ENCODE data around the gene CST6.

CST6 gene, protein sequence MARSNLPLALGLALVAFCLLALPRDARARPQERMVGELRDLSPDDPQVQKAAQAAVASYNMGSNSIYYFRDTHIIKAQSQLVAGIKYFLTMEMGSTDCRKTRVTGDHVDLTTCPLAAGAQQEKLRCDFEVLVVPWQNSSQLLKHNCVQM

DNA sequence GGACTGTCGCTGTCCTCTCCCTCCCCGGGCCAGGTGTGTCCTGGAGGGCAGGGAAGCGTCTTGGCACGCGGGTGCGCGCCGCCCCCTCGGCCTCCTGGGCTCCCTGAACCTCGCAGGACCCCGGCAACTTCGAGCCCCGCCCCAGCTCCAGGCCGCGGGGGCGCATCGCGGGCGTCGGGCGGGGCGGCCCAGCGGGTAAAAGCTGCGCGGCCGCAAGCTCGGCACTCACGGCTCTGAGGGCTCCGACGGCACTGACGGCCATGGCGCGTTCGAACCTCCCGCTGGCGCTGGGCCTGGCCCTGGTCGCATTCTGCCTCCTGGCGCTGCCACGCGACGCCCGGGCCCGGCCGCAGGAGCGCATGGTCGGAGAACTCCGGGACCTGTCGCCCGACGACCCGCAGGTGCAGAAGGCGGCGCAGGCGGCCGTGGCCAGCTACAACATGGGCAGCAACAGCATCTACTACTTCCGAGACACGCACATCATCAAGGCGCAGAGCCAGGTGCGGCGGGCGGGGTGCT, at the start of gene CST6:
TSS of gene CST6 (plus strand) at position 224 of the 519 bp plus-strand sequence. CDS start at position 261, 37 bp downstream.
- DNase-seq: no peak

DNA sequence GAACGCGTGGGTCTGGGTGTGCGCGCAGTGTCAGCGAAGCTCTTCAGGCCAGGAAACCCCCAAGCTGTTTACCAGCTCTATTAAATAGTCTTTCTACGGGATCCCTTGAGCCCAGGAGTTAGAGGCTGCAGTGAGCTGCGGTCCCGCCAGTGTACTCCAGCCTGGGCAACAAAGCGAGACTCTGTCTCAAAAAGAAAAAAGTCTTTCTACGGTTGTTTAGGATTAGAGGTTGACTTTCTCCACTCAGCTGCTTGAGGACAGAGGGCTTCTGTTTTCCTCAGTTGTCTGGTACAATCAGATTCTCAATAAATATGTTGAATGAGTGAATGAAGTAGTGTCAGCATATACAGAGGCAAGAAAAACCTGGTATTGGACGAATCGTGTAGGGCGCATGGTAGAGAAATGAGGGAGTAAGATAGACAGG, 49.7 kb upstream of the CST6 start:
- DNase-seq: no peak

DNA sequence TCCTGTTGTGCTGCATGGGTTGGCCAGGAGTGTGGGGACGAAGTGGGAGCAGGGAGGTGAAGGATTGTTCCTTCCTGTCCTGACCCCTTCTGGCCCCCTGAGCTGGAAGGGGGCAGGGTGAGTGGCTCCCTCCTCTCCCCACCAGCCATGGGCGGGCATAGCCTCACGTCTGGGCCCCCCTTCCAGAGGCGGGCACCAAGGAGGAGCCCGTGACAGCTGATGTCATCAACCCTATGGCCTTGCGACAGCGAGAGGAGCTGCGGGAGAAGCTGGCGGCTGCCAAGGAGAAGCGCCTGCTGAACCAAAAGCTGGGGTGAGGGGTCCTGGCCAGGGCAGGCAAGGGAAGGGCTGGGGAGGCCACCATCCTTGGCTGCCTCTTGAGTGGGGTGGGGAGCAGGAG, 46.9 kb upstream of the CST6 start:
- DNase-seq: no peak

DNA sequence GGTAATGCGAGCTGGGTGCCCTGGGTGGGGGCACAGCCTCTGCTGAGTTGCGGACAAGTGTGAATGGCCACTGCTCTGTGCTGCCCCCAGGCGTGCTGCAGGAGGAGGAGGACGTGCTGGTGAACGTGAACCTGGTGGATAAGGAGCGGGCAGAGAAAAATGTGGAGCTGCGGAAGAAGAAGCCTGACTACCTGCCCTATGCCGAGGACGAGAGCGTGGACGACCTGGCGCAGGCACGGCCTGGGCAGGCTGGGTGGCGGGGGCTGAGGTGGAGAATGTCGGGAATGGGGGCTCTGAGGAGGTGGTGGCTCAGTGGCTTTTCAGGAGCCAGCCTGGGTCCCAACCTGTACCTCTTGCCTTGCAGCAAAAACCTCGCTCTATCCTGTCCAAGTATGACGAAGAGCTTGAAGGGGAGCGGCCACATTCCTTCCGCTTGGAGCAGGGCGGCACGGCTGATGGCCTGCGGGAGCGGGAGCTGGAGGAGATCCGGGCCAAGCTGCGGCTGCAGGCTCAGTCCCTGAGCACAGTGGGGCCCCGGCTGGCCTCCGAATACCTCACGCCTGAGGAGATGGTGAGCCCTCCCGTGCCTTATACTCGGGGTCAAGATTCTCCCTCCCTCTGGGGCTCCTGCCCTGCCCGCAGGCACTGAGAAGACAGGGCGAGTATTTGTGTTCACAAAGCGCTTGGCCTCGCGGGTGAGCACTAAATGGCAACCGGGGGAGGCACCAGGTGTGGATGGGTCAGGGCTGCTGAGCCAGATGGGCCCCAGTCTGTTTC, 45.6 kb upstream of the CST6 start:
- no peak for DNase-seq

DNA sequence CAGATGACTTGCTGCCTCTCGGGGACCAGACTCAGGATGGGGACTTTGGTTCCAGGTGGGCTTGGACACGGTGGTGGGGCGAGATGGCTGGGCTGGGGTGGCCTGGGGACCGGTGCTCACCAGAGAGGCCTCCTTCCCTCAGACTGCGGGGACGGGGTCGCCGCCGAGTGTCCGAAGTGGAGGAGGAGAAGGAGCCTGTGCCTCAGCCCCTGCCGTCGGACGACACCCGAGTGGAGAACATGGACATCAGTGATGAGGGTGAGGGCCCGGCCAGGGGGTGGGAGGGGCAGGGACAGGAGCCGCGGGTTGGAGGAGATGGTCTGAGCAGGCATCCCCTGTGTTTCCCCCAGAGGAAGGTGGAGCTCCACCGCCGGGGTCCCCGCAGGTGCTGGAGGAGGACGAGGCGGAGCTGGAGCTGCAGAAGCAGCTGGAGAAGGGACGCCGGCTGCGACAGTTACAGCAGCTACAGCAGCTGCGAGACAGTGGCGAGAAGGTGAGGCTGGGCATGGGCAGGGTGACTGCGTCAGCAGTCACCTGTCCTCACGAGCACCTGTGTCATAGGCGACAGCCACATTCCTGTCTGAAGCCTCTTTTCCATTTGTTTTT, 44.4 kb upstream of the CST6 start:
- no peak for DNase-seq

DNA sequence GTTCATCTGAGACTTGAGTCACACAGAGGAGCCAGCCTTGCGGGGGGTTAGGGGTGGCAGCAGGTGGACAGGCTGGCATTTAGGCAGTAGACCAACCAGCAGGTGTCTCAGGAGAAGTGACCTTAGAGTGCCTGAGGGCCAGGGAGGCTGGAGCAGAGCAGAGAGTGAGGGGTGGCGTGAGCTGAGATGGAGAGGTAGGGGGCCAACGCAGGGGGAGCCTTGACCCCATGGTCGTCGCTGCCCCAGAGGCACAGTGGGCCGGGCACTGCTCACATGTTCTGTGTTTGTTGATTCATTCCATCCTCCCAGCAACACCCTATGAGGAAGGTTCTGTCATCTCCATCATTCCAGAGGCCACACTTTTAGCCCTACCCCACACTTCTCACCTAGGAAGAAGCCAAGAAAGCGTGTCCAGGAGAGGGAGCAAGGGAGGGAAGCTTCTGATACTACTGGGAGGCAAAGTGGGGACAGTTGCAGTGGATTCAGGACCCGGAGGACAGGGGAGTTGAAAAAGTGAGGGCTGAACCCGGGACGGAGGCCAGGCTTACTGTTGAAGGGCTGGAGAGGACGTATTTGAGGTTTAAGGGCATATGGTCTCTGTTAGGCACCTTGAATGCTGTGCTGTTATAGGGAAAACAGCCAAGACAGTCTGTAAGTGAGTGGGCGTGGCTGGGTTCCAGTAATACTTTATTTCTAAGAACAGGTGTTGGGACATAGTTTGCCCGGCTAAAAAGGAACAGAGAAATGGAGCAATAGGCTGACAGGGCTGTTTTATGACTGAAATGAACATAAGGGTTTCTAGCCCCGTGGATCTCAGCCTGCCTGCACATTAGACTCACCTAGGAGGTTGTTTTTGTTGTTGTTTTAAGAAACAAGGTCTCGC, 43.0 kb upstream of the CST6 start:
- DNase-seq: no peak

DNA sequence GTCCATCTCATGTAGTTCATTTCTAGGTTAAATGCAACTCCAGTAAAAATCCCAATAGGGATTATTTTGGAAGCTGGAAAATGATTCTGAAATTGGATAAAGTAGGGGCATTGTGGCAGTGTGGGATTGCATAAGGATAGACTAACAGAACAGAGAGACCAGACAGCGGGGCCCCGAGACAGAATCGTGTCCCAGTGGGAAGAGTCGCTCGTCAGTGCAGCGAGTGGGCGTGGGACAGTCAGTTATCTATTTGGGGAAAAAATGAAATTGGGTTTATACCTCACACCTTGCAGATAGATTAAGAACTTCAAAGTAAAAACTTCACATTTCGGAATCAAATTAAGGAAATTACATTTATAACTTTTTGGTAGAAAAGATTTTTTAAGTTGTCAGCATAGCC, 39.7 kb upstream of the CST6 start:
- DNase-seq: no peak

DNA sequence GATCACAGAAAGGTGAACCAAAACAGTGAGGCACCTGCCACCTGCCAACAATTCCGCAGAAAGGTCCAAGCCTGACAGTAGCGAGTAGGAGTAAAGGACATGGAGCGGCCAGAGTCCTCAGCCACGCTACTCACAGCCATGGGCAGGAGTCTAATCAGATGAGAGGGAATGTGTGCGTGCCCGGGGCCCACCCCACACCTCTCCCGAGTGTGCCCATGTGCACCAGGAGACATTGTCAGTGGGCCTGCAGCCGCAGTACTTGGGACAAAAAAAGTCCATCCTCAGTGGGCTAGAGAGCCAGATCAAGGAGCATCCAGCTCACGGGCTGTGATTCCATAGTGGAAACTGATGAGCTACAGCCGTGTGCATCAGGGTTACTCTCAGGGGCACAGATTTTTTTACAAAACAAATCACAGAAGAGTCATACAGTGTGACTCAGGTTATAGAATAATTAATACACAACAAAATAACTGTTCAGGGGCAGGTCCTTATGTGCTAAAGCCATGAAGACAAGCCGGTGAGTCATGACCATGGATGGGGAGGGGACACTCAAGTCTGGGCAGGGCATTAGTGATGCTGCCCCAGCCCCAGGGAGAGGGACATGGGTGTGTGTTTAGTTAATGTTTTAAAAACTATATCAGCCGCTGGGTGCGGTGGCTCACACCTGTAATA, 38.2 kb upstream of the CST6 start:
- no peak for DNase-seq

DNA sequence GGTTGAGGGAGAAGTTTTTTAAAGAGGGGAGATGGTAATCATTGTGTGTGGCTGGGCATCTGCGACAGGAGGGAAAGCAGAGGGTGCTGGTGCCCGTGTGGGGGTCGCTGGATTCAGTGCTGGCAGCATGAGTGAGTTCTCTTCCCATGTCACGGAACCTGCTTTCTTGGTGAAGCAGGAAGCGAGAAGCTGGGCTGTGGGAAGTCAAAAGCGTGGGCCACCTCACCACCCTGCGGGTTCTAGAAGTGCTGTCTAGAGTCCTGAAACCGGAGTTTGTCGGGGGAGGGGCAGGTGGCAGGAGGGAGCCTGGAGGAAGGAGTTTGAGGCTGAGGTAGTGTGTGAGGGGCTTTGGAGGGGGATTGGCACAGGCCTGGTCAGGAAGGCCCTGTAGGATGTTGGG, 36.0 kb upstream of the CST6 start:
- no peak for DNase-seq

DNA sequence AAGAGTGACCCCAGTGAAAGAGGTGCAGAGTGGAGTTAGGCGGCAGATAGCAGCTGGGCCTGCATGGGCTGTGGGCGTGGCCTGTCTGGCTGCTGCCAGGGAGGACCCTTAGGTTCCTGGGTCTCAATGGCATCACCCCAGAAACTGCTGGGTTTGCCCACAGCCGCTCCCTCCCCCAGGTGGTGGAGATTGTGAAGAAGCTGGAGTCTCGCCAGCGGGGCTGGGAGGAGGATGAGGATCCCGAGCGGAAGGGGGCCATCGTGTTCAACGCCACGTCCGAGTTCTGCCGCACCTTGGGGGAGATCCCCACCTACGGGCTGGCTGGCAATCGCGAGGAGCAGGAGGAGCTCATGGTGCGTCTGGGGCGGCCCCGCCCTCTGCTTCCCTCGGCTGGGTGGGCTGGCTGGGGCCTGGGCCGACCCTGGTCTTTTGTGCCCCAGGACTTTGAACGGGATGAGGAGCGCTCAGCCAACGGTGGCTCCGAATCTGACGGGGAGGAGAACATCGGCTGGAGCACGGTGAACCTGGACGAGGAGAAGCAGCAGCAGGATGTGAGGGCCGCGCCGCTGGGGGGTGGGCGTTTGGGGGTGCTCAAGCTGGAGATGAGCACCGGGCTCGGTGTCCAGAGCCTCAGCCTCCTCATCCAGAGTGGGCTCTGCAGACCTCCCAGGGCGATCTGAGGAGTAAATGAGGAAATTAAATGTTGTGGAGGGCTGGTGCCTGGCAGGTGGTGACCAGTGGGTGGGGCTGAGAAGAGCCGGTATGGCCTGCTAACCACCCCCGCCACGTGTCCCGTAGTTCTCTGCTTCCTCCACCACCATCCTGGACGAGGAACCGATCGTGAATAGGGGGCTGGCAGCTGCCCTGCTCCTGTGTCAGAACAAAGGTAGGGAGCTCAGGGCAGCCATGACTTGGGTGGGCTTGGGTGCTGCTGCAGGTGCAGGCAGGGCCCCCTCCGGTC, 35.3 kb upstream of the CST6 start:
- no peak for DNase-seq

DNA sequence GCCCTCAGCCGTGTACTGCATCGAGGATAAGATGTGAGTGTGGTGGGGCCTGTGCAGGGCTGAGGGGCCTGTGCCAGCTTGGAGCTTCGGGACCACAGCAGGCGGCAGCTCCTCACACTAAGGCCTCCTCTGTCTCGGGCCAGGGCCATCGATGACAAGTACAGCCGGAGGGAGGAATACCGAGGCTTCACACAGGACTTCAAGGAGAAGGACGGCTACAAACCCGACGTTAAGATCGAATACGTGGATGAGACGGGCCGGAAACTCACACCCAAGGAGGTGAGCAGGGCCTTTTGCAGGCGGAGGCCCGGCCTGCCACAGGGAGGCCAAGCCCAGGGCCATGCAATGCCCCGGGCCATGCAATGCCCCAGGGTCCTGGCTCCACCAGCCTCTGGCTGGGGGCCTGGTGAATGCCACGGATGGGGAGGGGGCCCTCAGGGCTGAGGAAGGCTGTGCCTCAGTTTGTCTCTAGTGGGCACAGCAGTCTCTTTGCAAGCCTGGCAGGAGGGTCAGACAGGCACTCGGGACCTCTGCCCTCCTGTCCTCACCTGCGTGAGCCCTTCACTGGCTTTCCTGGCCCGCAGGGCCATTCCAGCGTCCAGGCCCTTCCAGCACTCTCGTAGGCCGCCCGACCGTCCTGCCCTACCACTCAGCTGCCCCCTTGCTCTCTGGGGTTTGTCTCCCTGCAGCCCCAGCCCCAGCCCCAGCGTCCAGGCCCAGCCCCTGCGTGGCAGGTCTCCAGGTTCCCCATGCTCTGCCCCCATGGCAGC, 34.0 kb upstream of the CST6 start:
- DNase-seq: no peak

DNA sequence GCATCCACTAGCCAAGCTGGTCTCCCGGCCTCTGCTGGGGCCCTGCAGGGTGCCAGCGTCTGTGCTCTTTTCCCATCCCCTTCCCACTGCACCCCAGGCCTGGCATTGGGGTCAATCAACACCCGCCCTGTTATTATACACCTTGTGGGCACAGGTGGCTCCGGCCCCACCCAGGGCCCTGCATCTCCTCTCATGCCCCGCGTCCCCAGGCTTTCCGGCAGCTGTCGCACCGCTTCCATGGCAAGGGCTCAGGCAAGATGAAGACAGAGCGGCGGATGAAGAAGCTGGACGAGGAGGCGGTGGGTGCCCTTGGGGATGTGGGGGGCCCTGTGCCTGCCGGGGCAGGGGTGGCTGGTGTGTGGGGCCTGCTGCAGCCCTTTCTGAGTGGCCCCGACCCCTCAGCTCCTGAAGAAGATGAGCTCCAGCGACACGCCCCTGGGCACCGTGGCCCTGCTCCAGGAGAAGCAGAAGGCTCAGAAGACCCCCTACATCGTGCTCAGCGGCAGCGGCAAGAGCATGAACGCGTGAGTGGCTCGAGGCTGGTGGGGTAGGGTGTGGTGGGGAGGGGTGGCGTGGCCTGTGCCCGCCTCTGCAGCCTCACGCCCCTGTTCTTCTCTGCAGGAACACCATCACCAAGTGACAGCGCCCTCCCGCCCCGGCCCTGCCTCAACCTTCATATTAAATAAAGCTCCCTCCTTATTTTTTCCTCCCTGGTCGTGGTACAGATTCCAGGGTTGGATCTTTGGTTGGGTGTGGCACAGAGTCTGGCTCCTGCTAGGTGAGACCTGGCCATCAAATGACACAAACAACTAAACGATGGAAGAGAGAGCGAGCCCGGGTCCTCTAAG, 33.2 kb upstream of the CST6 start:
- no peak for DNase-seq

DNA sequence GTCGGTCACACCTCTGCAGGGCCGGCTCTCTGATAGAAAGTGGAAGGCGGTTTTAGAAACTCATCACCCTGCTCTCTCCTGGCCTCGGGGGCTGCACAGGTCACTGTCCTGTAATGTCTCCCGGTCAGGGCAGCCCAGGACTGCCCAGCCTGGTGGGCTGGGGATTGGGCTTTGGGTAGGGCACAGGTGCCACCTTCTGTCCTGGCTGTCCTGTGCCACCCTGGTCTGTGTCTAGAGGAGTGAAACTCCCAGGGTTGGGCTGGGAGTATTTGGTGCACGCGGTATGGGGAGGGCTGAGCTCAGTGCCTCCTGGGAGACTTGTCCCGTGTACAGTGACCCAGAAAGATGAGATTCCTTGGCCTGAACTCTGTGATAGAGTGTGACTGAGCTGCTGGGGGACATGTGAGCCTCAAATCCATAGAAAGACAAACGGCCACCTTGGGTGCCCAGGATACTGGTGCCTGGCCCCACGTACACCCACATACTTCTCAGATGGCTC, 32.5 kb upstream of the CST6 start:
- DNase-seq: no peak

DNA sequence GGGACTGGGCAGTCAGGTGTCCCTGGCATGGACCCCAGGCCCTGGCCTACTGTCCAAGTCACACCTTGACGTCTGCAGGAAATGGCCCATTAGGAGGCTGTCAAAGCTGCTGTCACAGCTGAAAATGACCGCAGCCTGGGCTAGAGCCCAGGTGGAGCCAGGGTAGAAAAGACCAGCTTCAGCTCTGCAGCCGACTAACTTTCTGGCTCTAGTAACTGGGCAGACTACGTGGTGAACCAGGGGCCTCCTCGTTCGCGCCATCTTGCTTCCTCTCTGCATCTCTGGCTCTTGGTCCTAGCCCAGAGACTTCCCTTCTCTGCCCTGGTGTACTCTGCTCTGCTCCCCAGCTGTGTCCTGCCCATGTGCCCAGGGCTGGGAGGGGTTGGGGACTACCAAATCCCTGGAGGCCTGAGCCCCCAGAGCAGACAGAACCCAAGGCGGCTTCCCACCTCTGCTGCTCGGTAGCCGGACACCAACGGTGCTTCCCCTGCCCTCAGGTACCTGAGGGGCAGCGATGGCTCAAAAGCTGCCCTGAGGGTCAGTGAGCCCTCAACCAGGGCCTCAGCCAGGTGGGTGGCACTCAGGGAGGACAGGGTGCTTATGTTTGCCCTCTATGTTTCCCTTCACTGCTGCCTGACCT, 30.6 kb upstream of the CST6 start:
- no peak for DNase-seq

DNA sequence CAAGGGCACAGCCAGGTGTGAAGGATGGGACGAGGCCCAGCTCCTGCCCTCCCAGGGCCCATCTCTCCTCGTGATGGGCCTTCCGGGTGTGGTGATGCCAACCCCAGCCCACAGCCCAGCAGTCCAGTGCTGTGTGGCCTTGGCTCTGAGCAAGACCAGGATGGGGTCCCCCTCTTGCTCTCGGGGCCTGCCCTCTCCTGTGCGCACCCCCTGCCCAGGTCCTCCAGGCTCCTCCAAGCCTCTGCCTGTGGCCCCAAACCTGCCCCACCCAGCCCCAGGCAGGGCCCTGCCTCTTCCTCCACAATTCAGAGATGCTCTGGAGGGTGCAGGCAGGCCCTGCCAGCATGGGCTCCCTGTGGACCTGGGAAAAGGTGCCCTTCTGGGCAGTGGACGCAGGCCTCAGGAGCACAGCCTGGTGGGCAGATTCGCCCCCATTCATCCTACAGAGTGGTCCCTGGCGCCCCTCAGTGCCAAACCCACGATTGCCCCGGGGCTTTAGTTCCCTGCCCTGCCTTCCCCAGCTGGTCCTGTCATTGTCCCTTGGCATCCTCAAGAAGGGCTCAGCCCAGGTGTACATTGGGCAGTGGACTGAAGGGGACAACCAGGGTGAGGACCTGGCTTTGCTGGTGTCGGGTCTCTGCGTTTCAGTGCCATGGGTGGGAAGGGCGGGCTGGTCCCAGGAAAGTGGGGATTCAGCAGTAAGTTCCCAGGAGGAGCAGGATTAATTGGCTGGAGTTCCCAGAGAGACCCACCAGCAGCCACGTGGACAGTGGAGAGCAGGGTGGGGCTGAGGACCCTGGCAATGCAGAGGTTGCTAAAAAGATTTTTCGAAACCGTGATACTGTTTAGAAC, 29.6 kb upstream of the CST6 start:
- DNase-seq: no peak

DNA sequence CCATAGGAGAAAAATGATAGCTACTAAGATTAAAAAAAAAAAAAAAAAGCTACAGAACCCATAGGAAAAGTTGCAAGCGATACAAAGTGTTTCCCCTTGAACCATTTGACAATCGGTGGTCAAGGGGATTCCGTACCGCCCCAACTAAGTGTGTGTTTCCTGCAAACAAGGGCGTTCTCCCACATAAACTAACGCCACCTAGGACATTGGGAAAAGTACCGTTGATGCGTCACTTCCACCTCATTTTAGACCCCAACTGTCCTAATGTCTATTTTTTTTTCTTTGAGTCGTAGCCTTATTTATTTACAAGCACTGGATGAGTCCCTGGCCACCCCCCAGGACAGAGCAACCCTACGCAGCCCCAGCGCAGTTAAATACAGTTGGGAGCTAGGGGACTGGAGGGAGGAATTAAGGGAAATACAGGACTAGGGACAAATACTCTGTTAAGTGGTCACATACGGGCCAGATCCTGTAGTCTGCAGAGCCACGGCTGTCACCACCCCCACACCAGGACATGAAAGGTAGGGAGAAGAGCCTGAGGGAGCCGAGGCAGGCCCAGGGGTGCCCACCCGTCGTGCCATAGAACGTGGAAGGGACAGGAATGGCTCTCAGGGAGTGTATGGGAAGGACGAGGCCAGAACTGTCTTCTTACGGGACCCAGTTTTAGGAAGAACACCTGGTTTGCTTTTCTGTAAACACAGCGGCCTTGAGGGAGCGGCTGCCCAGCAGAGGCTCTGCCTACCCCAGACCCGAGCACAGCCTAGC, 28.8 kb upstream of the CST6 start:
- no peak for DNase-seq

DNA sequence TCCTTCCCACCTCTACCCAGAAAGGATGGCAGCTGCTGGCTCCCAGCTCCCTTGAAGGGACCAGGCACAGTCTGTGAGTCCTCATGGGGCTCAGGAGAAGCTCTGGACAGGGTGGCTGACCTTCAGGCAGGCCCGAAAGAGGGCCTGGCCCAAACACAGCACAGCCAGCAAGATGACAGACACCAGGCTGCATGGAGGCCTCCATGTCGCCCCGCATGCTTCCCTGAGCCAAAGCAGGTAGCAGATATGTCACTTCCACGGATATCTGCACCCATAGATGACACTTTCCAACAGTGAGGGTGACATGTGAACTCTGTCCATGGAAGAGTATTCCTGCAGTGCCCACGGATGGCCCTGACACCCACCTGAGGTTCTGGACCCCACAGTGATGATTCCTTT, 28.2 kb upstream of the CST6 start:
- no peak for DNase-seq
